Erythroblast (primary cell): ENCODE data around the gene AIDA.

Source experiments
- GATA1 ChIP-seq: IDR thresholded peaks from 2 replicates; pipeline ENCODE4 v1.6.1; 2011; ENCODE audit warnings: low read depth, mild to moderate bottlenecking, control low read depth, low read length, moderate library complexity
- POLR2A ChIP-seq: IDR thresholded peaks from 2 replicates; pipeline ENCODE4 v1.6.1; 2011; ENCODE audit warnings: mild to moderate bottlenecking, low read length

GRCh38 chr1:222663431-222663934 lies 48.8 kb downstream of the AIDA start:
- no peak for TF ChIP-seq GATA1
- TF ChIP-seq POLR2A = no peak
